Esophagus muscularis mucosa (tissue), 4 donors: ENCODE results near the gene DCTN5. TPM values are rescaled to one million over a fixed set of nuclear protein-coding genes. Genes with fewer than 3 reads are reported as not detected.
"Not testable (repeated sequence)": the region's sequence is repeated elsewhere in the genome, so short reads cannot be mapped to it uniquely, and the experiment has no call there.

Experiments used
- DNase-seq: peaks from one replicate; pipeline ENCODE4 v3.0.0-alpha.2; 2017; ENCODE audit errors: extremely low spot score
- H3K27ac ChIP-seq, 4 donors: fragments of 200-600 bp; sonication (generic); replicated peaks in 1 of 4; 1 replicate in 3 of 4; 2 replicates in 1 of 4; pipeline ENCODE4 v1.5.1; 2016 to 2019; ENCODE audit warnings: mild to moderate bottlenecking in 1 of 4
- H3K27me3 ChIP-seq, 4 donors: fragments of 200-600 bp; sonication (generic); one replicate each; pipeline versions ENCODE4 v1.5.1 to v1.6.0; 2016 to 2019
- H3K36me3 ChIP-seq, 4 donors: fragments of 200-600 bp; sonication (generic); one replicate each; pipeline ENCODE4 v1.5.1; 2016 to 2019
- H3K4me1 ChIP-seq, 4 donors: fragments of 200-600 bp; sonication (generic); one replicate each; pipeline ENCODE4 v1.5.1; 2016 to 2019
- H3K4me3 ChIP-seq, 4 donors: fragments of 200-600 bp; sonication (generic); 1 replicate in 2 of 4; 2 replicates in 2 of 4; pipeline ENCODE4 v1.5.1; 2016 to 2019; ENCODE audit warnings: mild to moderate bottlenecking in 4 of 4, moderate library complexity in 1 of 4
- H3K9me3 ChIP-seq, 4 donors: fragments of 200-600 bp; sonication (generic); 1 replicate in 3 of 4; 2 replicates in 1 of 4; pipeline ENCODE4 v1.5.1; 2016 to 2019
- CTCF ChIP-seq, 3 experiments: fragments of 200-600 bp in 2 of 3; fragments of 450-650 bp in 1 of 3; sonication (generic) in 2 of 3; IDR thresholded peaks; one replicate each; pipeline ENCODE4 v1.5.1; 2017 to 2019; ENCODE audit warnings: antibody characterized with exemption in 3 of 3, mild to moderate bottlenecking in 2 of 3, moderate library complexity in 1 of 3
- EP300 ChIP-seq: sonication (generic); formaldehyde crosslinking; IDR thresholded peaks from one replicate; pipeline ENCODE4 v1.6.1; 2017; ENCODE audit warnings: antibody characterized with exemption
- POLR2A ChIP-seq: fragments of 450-650 bp; IDR thresholded peaks from one replicate; pipeline ENCODE4 v1.6.1; 2017; ENCODE audit warnings: antibody characterized with exemption, moderate library complexity, mild to moderate bottlenecking, low read depth
- POLR2AphosphoS5 ChIP-seq, 2 donors: sonication (generic); formaldehyde crosslinking; IDR thresholded peaks; one replicate each; pipeline ENCODE4 v1.6.1; 2017; ENCODE audit warnings: antibody characterized with exemption in 2 of 2
- WGBS: methylation state at CpG from one replicate; pipeline ENCODE4 v1.1.5; 2018; 5-methylcytosine and 5-hydroxymethylcytosine counted together
- intact Hi-C: fragments of 100-400 bp; cut with DNase I; formaldehyde crosslinking; loops from one replicate; pipeline ENCODE4 v1.15.1; 2023
- total RNA-seq, 4 donors: library from RNA; depleted of rRNA; stranded (reverse); fragments of >200 nt; gene quantifications; one replicate each; pipeline versions ENCODE4 v1.1.0 to v1.2.1, GENCODE V29; 2016

Gene DCTN5
- total RNA-seq, 4 donors from 2014 or later, result 31.1 to 50.7 (median 37.0) TPM

GRCh38 chr16:23710504-23710903, 69.2 kb downstream of the DCTN5 start:
- intact Hi-C loops, result no loop called here
- no peak overlapping the region for H3K27ac ChIP-seq

GRCh38 chr16:23711785-23712184, 70.5 kb downstream of the DCTN5 start:
- Histone ChIP-seq H3K36me3 (no peaks in the 10 kb centered on the region), H3K27me3 (peaks cover 0 to 69% (median 3%) of the 10 kb centered on the region in 4 donors), H3K27ac (no peak overlapping the region), H3K9me3 (peaks cover 0 to 27% (median 7%) of the 10 kb centered on the region in 4 donors), H3K4me1 (no peaks in the 10 kb centered on the region), H3K4me3 (no peak overlapping the region)
- TF ChIP-seq POLR2A, result no peak
- no peak for TF ChIP-seq POLR2AphosphoS5 (IDR thresholded peaks at IDR 0.05)
- no peak for TF ChIP-seq CTCF (IDR thresholded peaks at IDR 0.05)
- no peak for TF ChIP-seq EP300
- intact Hi-C loops, result no loop called here
- DNase-seq, result no peak
- WGBS, result 59% methylated on average over 4 of the region's 4 CpGs

More at GRCh38 chr16:23710504-23710903, 69.2 kb downstream of the DCTN5 start:
- H3K9me3 ChIP-seq, result peaks cover 0 to 27% (median 7%) of the 10 kb centered on the region in 4 donors
- 95% methylated on average over 3 of the region's 3 CpGs for WGBS
- H3K36me3 ChIP-seq, result no peaks in the 10 kb centered on the region
- H3K27me3 ChIP-seq, result peaks cover 0 to 69% (median 3%) of the 10 kb centered on the region in 4 donors
- no peak for DNase-seq
- H3K4me3 ChIP-seq, result no peak overlapping the region
- TF ChIP-seq CTCF (IDR thresholded peaks at IDR 0.05), result no peak
- no peaks in the 10 kb centered on the region for H3K4me1 ChIP-seq

- Histone ChIP-seq H3K27me3 (peaks cover 0 to 71% (median 3%) of the 10 kb centered on the region in 4 donors), H3K4me1 (no peaks in the 10 kb centered on the region), H3K9me3 (peaks cover 0 to 27% (median 7%) of the 10 kb centered on the region in 4 donors), H3K27ac (no peak within 1 kb of the TSS), H3K4me3 (no peak within 1 kb of the TSS), H3K36me3 (no peaks in the 10 kb centered on the region)
- WGBS, result 10% methylated on average over 6 of the region's 37 CpGs
- intact Hi-C loops, result no loop called here
- TF ChIP-seq EP300 (no peak), CTCF (IDR thresholded peaks at IDR 0.05) (no peak), POLR2A (no peak), POLR2AphosphoS5 (IDR thresholded peaks at IDR 0.05) (no peak)
- no peak for DNase-seq
Observed at GRCh38 chr16:23712976-23713375, 71.7 kb downstream of the DCTN5 start, which contains the start of gene ERN2. TSS of gene ERN2 (minus strand) at chr16:23713222. CDS start at chr16:23713187, 35 bp downstream.

GRCh38 chr16:23716484-23716883, 75.2 kb downstream of the DCTN5 start:
- intact Hi-C loops, result no loop called here
- no peaks in the 10 kb centered on the region for H3K36me3 ChIP-seq
- no peaks in the 10 kb centered on the region for H3K9me3 ChIP-seq
- DNase-seq, result no peak
- no peak overlapping the region for H3K27ac ChIP-seq
- TF ChIP-seq POLR2A (no peak), CTCF (IDR thresholded peaks at IDR 0.05) (no peak), EP300 (no peak), POLR2AphosphoS5 (IDR thresholded peaks at IDR 0.05) (no peak)
- 84% methylated on average over 5 of the region's 5 CpGs for WGBS
- H3K27me3 ChIP-seq, result peaks cover 0 to 62% (median 3%) of the 10 kb centered on the region in 4 donors
- no peak overlapping the region for H3K4me3 ChIP-seq
- no peaks in the 10 kb centered on the region for H3K4me1 ChIP-seq

- H3K4me1 ChIP-seq, H3K36me3 ChIP-seq, DNase-seq, intact Hi-C loops, H3K27ac ChIP-seq, H3K4me3 ChIP-seq, H3K27me3 ChIP-seq: not testable (repeated sequence)
- H3K9me3 ChIP-seq, result peaks cover 0 to 16% (median 5%) of the 10 kb centered on the region in 4 donors
- 79% methylated on average over 9 of the region's 9 CpGs for WGBS
Observed at GRCh38 chr16:23722613-23723240, 81.5 kb downstream of the DCTN5 start.
